22Rv1 (cell line): ENCODE measurements around the gene MND1.

Experiments
- H3K27ac ChIP-seq: fragments of 450-650 bp; 2 replicates; pipeline ENCODE4 v1.5.1; 2017
- CTCF ChIP-seq: fragments of 450-650 bp; IDR thresholded peaks from 2 replicates; pipeline ENCODE4 v1.5.1; 2017; ENCODE audit warnings: mild to moderate bottlenecking
- ZFX ChIP-seq: fragments of 450-650 bp; IDR thresholded peaks from 2 replicates; pipeline ENCODE4 v1.6.1; 2017; ENCODE audit warnings: antibody characterized with exemption, borderline replicate concordance

The MND1 gene

GRCh38 chr4:153322791-153323190 is 21.7 kb upstream of the MND1 start:
- H3K27ac ChIP-seq, result no peak overlapping the region
- no peak for TF ChIP-seq CTCF
- no peak for TF ChIP-seq ZFX

- no peak overlapping the region for H3K27ac ChIP-seq
- TF ChIP-seq CTCF (no peak), ZFX (no peak)
Observed at GRCh38 chr4:153324046-153324445, 20.4 kb upstream of the MND1 start.

- TF ChIP-seq ZFX, result no peak
- TF ChIP-seq CTCF, result no peak
- H3K27ac ChIP-seq, result no peak overlapping the region
Observed at GRCh38 chr4:153325558-153325957, 18.9 kb upstream of the MND1 start.

- no peak for TF ChIP-seq CTCF
- H3K27ac ChIP-seq, result no peak overlapping the region
Observed at GRCh38 chr4:153326513-153326912, 18.0 kb upstream of the MND1 start.

- H3K27ac ChIP-seq, result no peak overlapping the region
- TF ChIP-seq ZFX (no peak), CTCF (no peak)
Observed at GRCh38 chr4:153327247-153327646, 17.2 kb upstream of the MND1 start.

- TF ChIP-seq CTCF, result no peak
- H3K27ac ChIP-seq, result no peak overlapping the region
Observed at GRCh38 chr4:153332936-153333335, 11.6 kb upstream of the MND1 start.

- no peak overlapping the region for H3K27ac ChIP-seq
- TF ChIP-seq ZFX (no peak), CTCF (no peak)
Observed at GRCh38 chr4:153333874-153334273, 10.6 kb upstream of the MND1 start.
